GM18520 (cell line): ENCODE measurements around the gene MARK4.

Experiments
- ATAC-seq: cut with Tn5 transposase; IDR thresholded peaks from one replicate; pipeline ENCODE4 v1.9.1; 2021; ENCODE audit not compliant: unreplicated experiment

The MARK4 gene

GRCh38 chr19:45271098-45271734 lies 20.1 kb downstream of the MARK4 start:
- no peak for ATAC-seq

GRCh38 chr19:45271735-45272108 lies 20.7 kb downstream of the MARK4 start:
- ATAC-seq: no peak

GRCh38 chr19:45273521-45273855 lies 22.4 kb downstream of the MARK4 start:
- no peak for ATAC-seq

GRCh38 chr19:45275370-45275971 lies 24.4 kb downstream of the MARK4 start:
- ATAC-seq: no peak

- ATAC-seq: no peak
These were observed 25.2 kb downstream of the MARK4 start for GRCh38 chr19:45276284-45276687.

- ATAC-seq: no peak
These were observed 27.0 kb downstream of the MARK4 start for GRCh38 chr19:45278087-45278486.

GRCh38 chr19:45279587-45280192 lies 28.6 kb downstream of the MARK4 start:
- no peak for ATAC-seq

- ATAC-seq: no peak
These were observed 29.4 kb downstream of the MARK4 start for GRCh38 chr19:45280471-45280961.

GRCh38 chr19:45283443-45284033 lies 32.5 kb downstream of the MARK4 start:
- ATAC-seq: no peak

GRCh38 chr19:45290381-45290931 lies 39.4 kb downstream of the MARK4 start:
- ATAC-seq: no peak

- no peak for ATAC-seq
These were observed 40.8 kb downstream of the MARK4 start for GRCh38 chr19:45291834-45292233.

- ATAC-seq: no peak
These were observed 42.6 kb downstream of the MARK4 start for GRCh38 chr19:45293682-45294081.

- ATAC-seq: no peak
These were observed 43.4 kb downstream of the MARK4 start for GRCh38 chr19:45294291-45295029.

- ATAC-seq: no peak
These were observed 44.8 kb downstream of the MARK4 start for GRCh38 chr19:45295873-45296272.

GRCh38 chr19:45296355-45296754 lies 45.3 kb downstream of the MARK4 start:
- no peak for ATAC-seq

GRCh38 chr19:45297674-45298073 lies 46.6 kb downstream of the MARK4 start:
- no peak for ATAC-seq

- no peak for ATAC-seq
These were observed 47.2 kb downstream of the MARK4 start for GRCh38 chr19:45298264-45298663.

- no peak for ATAC-seq
These were observed 48.6 kb downstream of the MARK4 start for GRCh38 chr19:45299719-45300118.

- no peak for ATAC-seq
These were observed 51.3 kb downstream of the MARK4 start for GRCh38 chr19:45302416-45302815.

- no peak for ATAC-seq
These were observed 52.4 kb downstream of the MARK4 start for GRCh38 chr19:45303269-45304060.
